A549 (cell line): Measurements from ENCODE around the gene ATF4. TPM values are rescaled to one million over a fixed set of nuclear protein-coding genes. Genes with fewer than 3 reads are reported as not detected.
A peak's percentile ranks its signal among the peaks of the same experiment; 100 is the strongest.

Experiments
- ATAC-seq, 2 experiments: fragments of 200-7000 bp in 1 of 2; fragments of >200 bp in 1 of 2; cut with Nextera tagmentation in 1 of 2; cut with Tn5 transposase in 1 of 2; 3 replicates each; pipeline versions ENCODE4 v1.8.0 to v1.9.1; 2018 to 2020; ENCODE audit warnings: mild to moderate bottlenecking in 1 of 2, moderate library complexity in 1 of 2
- CTCF ChIA-PET: fragments of 300-600 bp; sonication (Branson Sonifier 250); formaldehyde crosslinking; extraction: SDS; loops from one replicate; lab custom pipeline; 2021; ENCODE audit warnings: antibody characterized with exemption, inconsistent platforms; lab: Yijun Ruan, JAX
- POLR2A ChIA-PET: fragments of 350-600 bp; formaldehyde crosslinking; extraction: SDS; loops from one replicate; lab custom pipeline; 2021; ENCODE audit warnings: antibody characterized with exemption, inconsistent platforms; lab: Yijun Ruan, JAX
- DNase-seq, 2 experiments: peaks; one replicate each; pipeline versions ENCODE4 v3.0.0 to v3.0.0-alpha.2; 2011 to 2016; ENCODE audit warnings: low read depth in 1 of 2, low spot score in 1 of 2
- FAIRE-seq: peaks from 2 replicates; lab custom pipeline; 2011; peaks lifted over from hg19 to GRCh38; lab: Jason Lieb, UNC
- H3K27ac ChIP-seq, 2 experiments: fragments of >200 bp; sonication (Bioruptor Twin); formaldehyde crosslinking; 3 replicates each; pipeline ENCODE4 v1.5.1; 2016 to 2017
- H3K4me1 ChIP-seq: fragments of >200 bp; sonication (Bioruptor Twin); formaldehyde crosslinking; 3 replicates; pipeline ENCODE4 v1.6.1; 2016
- H3K4me2 ChIP-seq: fragments of >200 bp; sonication (Bioruptor Twin); formaldehyde crosslinking; 3 replicates; pipeline ENCODE4 v1.6.1; 2016
- H3K4me3 ChIP-seq: fragments of >200 bp; sonication (Bioruptor Twin); formaldehyde crosslinking; 3 replicates; pipeline ENCODE4 v1.5.1; 2016
- H3K9me3 ChIP-seq: fragments of >200 bp; sonication (Bioruptor Twin); formaldehyde crosslinking; 3 replicates; pipeline ENCODE4 v1.6.1; 2016
- CTCF ChIP-seq: fragments of >200 bp; sonication (Bioruptor Twin); formaldehyde crosslinking; IDR thresholded peaks from 3 replicates; pipeline ENCODE4 v1.5.1; 2016
- E2F6 ChIP-seq: IDR thresholded peaks from 2 replicates; pipeline ENCODE4 v1.6.1; 2012; ENCODE audit warnings: low read depth, borderline replicate concordance
- ELK1 ChIP-seq: fragments of 150-350 bp; IDR thresholded peaks from 2 replicates; pipeline ENCODE4 v1.6.1; 2014; ENCODE audit warnings: low read depth, mild to moderate bottlenecking, low read length
- HMGXB4 ChIP-seq: fragments of 250-450 bp; sonication (Bioruptor Pico); IDR thresholded peaks from 2 replicates; pipeline ENCODE4 v1.5.0; 2021; ENCODE audit warnings: mild to moderate bottlenecking, moderate library complexity, borderline replicate concordance
- KDM1A ChIP-seq: fragments of 200-600 bp; sonication (generic); IDR thresholded peaks from 2 replicates; pipeline ENCODE4 v1.6.1; 2016; ENCODE audit warnings: low read depth, mild to moderate bottlenecking
- KDM5A ChIP-seq: fragments of 200-600 bp; sonication (generic); IDR thresholded peaks from 2 replicates; pipeline ENCODE4 v1.6.1; 2016; ENCODE audit warnings: antibody characterized with exemption, mild to moderate bottlenecking
- MAX ChIP-seq: IDR thresholded peaks from 2 replicates; pipeline ENCODE4 v1.6.1; 2012
- MAZ ChIP-seq: fragments of 150-350 bp; IDR thresholded peaks from 2 replicates; pipeline ENCODE4 v1.6.1; 2014; ENCODE audit warnings: antibody characterized with exemption, low read depth, low read length, borderline replicate concordance
- POLR2A ChIP-seq: IDR thresholded peaks from 2 replicates; pipeline ENCODE4 v1.6.1; 2012; ENCODE audit warnings: mild to moderate bottlenecking, low read length
- RFX5 ChIP-seq: fragments of 450-650 bp; IDR thresholded peaks from 2 replicates; pipeline ENCODE4 v1.7.1; 2014; ENCODE audit warnings: antibody characterized with exemption, mild to moderate bottlenecking, moderate library complexity
- SMC3 ChIP-seq: fragments of >200 bp; sonication (Bioruptor Twin); formaldehyde crosslinking; IDR thresholded peaks from 3 replicates; pipeline ENCODE4 v1.6.1; 2018; ENCODE audit warnings: inconsistent platforms
- ZFP36 ChIP-seq: fragments of 450-650 bp; IDR thresholded peaks from 2 replicates; pipeline ENCODE4 v1.6.1; 2014; ENCODE audit warnings: borderline replicate concordance; ENCODE audit not compliant: partially characterized antibody
- ZSCAN20 ChIP-seq: fragments of 250-450 bp; sonication (Bioruptor Pico); IDR thresholded peaks from 2 replicates; pipeline ENCODE4 v1.8.0; 2022; ENCODE audit warnings: mild to moderate bottlenecking, moderate library complexity
- WGBS: methylation state at CpG from one replicate; pipeline ENCODE4 v1.1.6; 2017; ENCODE audit errors: missing lambda C conversion rate; 5-methylcytosine and 5-hydroxymethylcytosine counted together
- polyA plus RNA-seq, 4 experiments: library from polyadenylated mRNA; depleted of rRNA in 3 of 4; stranded (reverse); fragments of >200 nt; fragmentation: RNase III in 1 of 4; extraction: RNeasy Plus Mini Kit Qiagen cat#74134 plus additional on column Dnase treatment in 1 of 4; gene quantifications; 2 replicates in 3 of 4; 3 replicates in 1 of 4; pipeline ENCODE4 v1.2.3, GENCODE V29; 2011 to 2017

ATF4 gene
- polyA plus RNA-seq, 2 of the 4 experiments (the other 2 are of a cell fraction) = 242 to 593 TPM

- TF ChIP-seq E2F6 (peak; percentile 74), MAX (peak; percentile 87), ELK1 (0 out of 2 replicates have a peak, but pooled peaks have one; percentile 35), RFX5 (no peak)
These were observed at the start of gene ATF4 (continued) for GRCh38 chr22:39520226-39521105.

GRCh38 chr22:39471381-39472141 is 48.8 kb upstream of the ATF4 start:
- Histone ChIP-seq H3K4me3 (no peak overlapping the region), H3K27ac (peak overlapping the region in 1 of 2 experiments; percentile 39; a peak in 1 of 6 replicates), H3K9me3 (no peaks in the 10 kb centered on the region), H3K4me1 (peaks cover 16% of the 10 kb centered on the region; the same call in 1 of the 3 replicates), H3K4me2 (no peak overlapping the region)
- TF ChIP-seq HMGXB4 (CRISPR knock-in tag) (no peak), POLR2A (no peak), KDM1A (no peak), CTCF (no peak), ZFP36 (no peak), ZSCAN20 (CRISPR knock-in tag) (no peak), KDM5A (no peak), MAZ (no peak), SMC3 (no peak)
- ChIA-PET CTCF (interaction anchor here (1.1 to 2.1 kb wide), 3 partner anchors 12 to 57 kb away, joined by 3 to 4 read pairs (median 4); no protein-coding TSS in a partner anchor), POLR2A (no interaction called here)
- FAIRE-seq (no peak), ATAC-seq (peak in 1 of 2 experiments; percentile 39; a peak in 3 of 6 replicates), DNase-seq (no peak)
- 39% methylated on average over 4 of the region's 13 CpGs for WGBS
